Adipocyte (in vitro differentiated cells): ENCODE data around the gene SLC39A9.
A peak's percentile ranks its signal among the peaks of the same experiment; 100 is the strongest.
"Not testable (repeated sequence)": the region's sequence is repeated elsewhere in the genome, so short reads cannot be mapped to it uniquely, and the experiment has no call there.

Experiments used
- DNase-seq: peaks from one replicate; pipeline ENCODE4 v3.0.0-alpha.2; 2015; ENCODE audit warnings: low read depth
- H3K27me3 ChIP-seq: replicated peaks from 2 replicates; pipeline ENCODE4 v1.7.0; 2013; ENCODE audit warnings: mild to moderate bottlenecking, low read length, moderate library complexity; ENCODE audit not compliant: control insufficient read depth, insufficient read depth
- H3K36me3 ChIP-seq: 2 replicates; pipeline ENCODE4 v1.7.0; 2013; ENCODE audit warnings: low read length, mild to moderate bottlenecking, moderate library complexity; ENCODE audit not compliant: control insufficient read depth, insufficient read depth, severe bottlenecking
- H3K4me1 ChIP-seq: 2 replicates; pipeline ENCODE4 v1.7.0; 2013; ENCODE audit warnings: mild to moderate bottlenecking, low read length, moderate library complexity; ENCODE audit not compliant: control insufficient read depth, insufficient read depth
- H3K4me3 ChIP-seq: 2 replicates; pipeline ENCODE4 v1.7.0; 2013; ENCODE audit warnings: mild to moderate bottlenecking, low read length, moderate library complexity
- H3K9ac ChIP-seq: 2 replicates; pipeline ENCODE4 v1.7.0; 2013; ENCODE audit warnings: mild to moderate bottlenecking, low read length, moderate library complexity
- H3K9me3 ChIP-seq: 2 replicates; pipeline ENCODE4 v1.7.0; 2013; ENCODE audit warnings: mild to moderate bottlenecking, low read length, moderate library complexity; ENCODE audit not compliant: control insufficient read depth

Gene SLC39A9

DNA sequence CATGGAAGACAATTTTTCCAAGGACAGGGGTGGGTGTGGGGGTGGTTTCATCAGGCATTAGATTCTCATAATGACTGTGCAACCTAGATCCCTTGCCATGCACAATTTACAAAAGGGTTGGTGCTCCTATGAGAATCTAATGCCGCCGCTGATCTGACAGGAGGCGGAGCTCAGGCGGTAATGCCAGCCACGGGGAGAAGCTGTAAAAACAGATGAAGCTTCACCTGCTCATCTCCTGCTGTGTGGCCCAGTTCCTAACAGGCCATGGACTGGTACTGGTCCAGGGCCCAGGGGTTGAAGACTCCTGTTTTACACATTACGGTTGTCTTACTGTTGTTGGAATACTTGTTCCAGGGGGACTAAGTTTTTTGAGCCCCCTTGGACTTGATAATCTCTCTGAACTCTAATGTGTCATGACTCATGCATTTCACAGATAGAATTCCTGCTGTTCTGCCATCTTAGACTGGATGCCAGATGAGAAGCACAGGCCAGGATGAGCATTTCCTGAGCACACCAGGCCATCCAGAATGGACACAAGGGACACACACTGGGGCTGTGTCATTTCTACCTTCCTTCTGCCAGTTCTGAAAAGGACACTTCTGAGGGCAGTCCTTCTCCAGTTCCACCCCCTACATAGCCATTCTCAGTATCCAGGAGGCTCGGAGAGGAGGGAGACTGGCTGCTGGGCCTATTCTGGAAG, 91.9 kb downstream of the SLC39A9 start:
- Histone ChIP-seq H3K27me3 (peaks cover 59% of the 10 kb centered on the region), H3K4me1 (no peaks in the 10 kb centered on the region), H3K9me3 (no peaks in the 10 kb centered on the region), H3K9ac (no peak overlapping the region), H3K4me3 (no peak overlapping the region), H3K36me3 (no peaks in the 10 kb centered on the region)
- DNase-seq: no peak

GRCh38 chr14:69491193-69491592, 92.7 kb downstream of the SLC39A9 start:
- DNase-seq: no peak
- Histone ChIP-seq H3K9ac (no peak overlapping the region), H3K27me3 (peaks cover 54% of the 10 kb centered on the region), H3K9me3 (no peaks in the 10 kb centered on the region), H3K4me1 (no peaks in the 10 kb centered on the region), H3K4me3 (no peak overlapping the region), H3K36me3 (no peaks in the 10 kb centered on the region)

DNA sequence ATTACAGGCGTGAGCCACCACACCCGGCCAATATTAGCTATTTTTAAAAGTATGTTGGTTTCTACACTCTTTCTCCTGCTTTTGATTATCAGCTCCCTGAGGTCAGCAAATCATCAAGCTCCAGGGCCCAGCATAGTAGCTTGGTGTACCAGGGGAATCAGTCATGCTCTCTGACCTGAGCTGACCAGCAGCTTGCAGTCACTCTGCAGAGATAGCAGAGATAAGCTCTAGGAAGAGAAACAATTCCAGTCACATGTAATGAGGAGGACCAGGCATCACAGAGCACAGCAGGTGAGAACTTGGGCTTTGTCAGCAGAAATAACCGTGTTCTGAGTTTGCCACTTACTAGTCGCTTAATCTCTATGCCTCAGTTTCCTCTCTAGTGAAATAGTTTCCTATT, 94.5 kb downstream of the SLC39A9 start:
- H3K27me3 ChIP-seq: peaks cover 41% of the 10 kb centered on the region
- H3K4me3 ChIP-seq: no peak overlapping the region
- no peaks in the 10 kb centered on the region for H3K36me3 ChIP-seq
- H3K4me1 ChIP-seq: no peaks in the 10 kb centered on the region
- DNase-seq: no peak
- H3K9me3 ChIP-seq: no peaks in the 10 kb centered on the region
- no peak overlapping the region for H3K9ac ChIP-seq

DNA sequence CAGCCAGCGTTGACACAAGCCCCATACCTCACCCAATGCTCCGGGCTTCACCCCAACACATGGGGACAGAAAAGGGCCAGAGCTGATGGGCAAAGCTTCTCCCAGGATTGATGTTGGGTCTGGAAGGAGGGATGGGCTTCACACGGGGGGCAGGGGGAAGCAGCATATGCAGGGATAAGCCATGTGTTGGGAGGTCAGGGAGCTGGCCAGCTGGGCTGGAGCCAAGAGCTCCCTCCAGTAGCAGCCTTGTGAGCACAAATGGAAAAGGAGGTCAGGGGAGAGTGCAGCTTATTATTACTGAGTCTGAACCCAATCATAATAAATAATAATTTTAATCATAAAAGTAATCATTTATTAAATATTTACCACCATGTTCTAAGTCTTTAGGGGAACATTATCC, 95.3 kb downstream of the SLC39A9 start:
- Histone ChIP-seq H3K36me3 (no peaks in the 10 kb centered on the region), H3K9ac (no peak overlapping the region), H3K27me3 (peaks cover 34% of the 10 kb centered on the region), H3K4me3 (no peak overlapping the region), H3K4me1 (no peaks in the 10 kb centered on the region), H3K9me3 (no peaks in the 10 kb centered on the region)
- DNase-seq: no peak

DNA sequence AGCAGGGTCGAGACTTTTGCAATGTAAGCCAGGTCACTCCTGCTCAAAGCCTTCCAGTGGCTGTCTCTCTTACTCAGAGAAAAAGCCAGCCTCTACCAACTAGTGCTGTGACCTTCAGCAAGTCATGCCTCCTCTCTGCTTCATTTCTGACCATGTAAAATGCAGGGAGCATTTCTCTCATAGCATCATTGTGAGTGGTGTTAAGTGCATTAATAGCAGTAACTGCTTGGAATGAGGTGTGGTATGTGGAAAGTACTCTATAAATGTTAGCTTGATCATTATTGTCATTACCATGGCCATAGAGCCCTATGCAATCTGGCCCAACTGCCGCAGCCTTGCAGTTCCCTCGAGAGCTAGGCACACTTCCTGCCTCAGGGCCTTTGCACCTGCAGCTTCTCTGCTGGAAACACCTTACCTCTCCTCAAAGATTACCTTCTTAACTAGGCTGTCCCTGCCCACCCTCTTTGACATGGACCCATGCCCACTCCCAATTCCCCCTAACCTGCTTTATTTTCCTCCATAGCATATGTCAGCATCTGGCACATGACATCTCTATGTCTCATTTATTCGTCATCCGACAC, 96.9 kb downstream of the SLC39A9 start:
- Histone ChIP-seq H3K9me3 (no peaks in the 10 kb centered on the region), H3K4me1 (no peaks in the 10 kb centered on the region), H3K9ac (no peak overlapping the region), H3K27me3 (peaks cover 37% of the 10 kb centered on the region), H3K4me3 (no peak overlapping the region), H3K36me3 (no peaks in the 10 kb centered on the region)
- no peak for DNase-seq

DNA sequence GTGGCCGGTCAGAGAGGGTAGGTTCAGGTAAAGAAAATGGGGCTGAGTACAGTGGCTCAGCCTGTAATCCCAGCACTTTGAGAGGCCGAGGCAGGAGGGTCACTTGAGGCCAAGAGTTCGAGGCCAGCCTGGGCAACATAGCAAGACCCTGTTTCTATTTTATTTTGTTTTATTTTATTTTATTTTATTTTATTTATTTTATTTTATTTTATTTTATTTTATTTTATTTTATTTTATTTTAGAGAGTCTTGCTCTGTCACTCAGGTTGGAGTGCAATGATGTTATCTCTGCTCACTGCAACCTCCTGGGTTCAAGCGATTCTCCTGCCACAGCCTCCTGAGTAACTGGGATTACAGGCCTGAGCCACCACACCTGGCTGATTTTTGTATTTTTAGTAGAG, 99.4 kb downstream of the SLC39A9 start:
- not testable (repeated sequence) for H3K4me3 ChIP-seq, H3K9ac ChIP-seq, H3K9me3 ChIP-seq, H3K4me1 ChIP-seq, H3K36me3 ChIP-seq, DNase-seq
- H3K27me3 ChIP-seq: peaks cover 40% of the 10 kb centered on the region

- H3K9me3 ChIP-seq, H3K4me1 ChIP-seq, H3K36me3 ChIP-seq, H3K9ac ChIP-seq, H3K4me3 ChIP-seq, DNase-seq: not testable (repeated sequence)
- peaks cover 37% of the 10 kb centered on the region for H3K27me3 ChIP-seq
Measured at GRCh38 chr14:69498286-69498685, 99.8 kb downstream of the SLC39A9 start.

DNA sequence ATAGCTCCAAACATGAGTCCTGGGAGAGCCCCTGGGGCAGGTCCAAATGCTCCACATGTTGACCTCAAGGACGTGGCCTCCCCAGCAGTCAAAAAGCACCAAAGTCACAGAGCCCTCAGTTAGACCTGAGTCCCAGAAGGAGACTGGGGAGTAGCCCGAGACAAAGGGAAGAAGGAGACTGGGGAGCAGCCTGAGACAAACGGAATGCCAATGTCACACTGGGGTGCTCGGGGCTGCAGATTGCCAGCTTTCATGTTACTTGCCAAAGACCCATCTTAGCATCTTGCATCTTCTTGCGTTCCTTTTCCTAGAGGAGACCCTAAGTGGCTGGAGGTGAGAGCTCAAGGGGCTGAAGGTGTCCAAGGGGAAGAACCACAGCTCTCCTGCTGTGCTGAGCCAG, 100.9 kb downstream of the SLC39A9 start:
- H3K36me3 ChIP-seq: no peaks in the 10 kb centered on the region
- H3K9ac ChIP-seq: no peak overlapping the region
- H3K9me3 ChIP-seq: no peaks in the 10 kb centered on the region
- peaks cover 28% of the 10 kb centered on the region for H3K27me3 ChIP-seq
- H3K4me1 ChIP-seq: peaks cover 9% of the 10 kb centered on the region
- no peak overlapping the region for H3K4me3 ChIP-seq
- DNase-seq: no peak

DNA sequence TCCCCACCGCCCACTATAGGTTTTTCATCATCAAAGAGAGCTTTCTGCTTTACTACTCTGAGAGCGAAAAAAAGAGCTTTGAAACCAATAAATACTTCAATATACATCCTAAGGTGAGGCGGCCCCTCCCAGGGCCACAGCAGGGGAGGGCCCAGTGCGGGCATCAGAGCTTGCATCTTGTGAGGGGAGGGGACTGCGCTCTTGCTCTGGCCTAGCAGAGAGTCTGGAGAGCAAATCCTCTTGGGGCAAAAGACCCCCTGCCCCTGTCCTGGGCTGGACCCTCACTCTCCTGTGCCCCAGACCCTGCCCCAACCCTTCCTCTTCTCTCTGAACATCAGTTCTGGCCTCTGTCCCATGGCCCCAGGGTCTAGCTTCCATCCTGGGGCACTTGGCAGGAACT, 101.6 kb downstream of the SLC39A9 start:
- DNase-seq: no peak
- Histone ChIP-seq H3K27me3 (peaks cover 24% of the 10 kb centered on the region), H3K9me3 (no peaks in the 10 kb centered on the region), H3K4me1 (peaks cover 9% of the 10 kb centered on the region), H3K4me3 (no peak overlapping the region), H3K36me3 (no peaks in the 10 kb centered on the region), H3K9ac (no peak overlapping the region)

DNA sequence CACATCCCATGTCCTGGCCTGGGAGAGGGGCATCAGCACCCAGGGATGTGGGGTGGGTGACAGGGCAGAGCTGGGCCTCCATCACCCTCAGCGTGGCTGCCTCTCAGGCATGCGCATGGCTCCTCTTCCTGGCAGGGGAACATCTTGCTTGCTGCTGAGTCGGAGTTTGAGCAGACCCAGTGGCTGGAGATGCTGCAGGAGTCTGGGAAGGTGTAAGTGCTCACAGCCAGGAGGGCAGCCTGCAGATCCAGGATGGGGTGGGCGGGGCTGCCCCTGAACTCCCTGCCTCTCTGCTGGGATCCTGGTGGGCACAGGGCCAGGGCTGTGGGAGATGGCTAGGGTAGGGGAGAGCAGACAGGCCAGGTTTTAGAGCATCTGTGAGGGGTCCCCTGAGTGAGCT, 102.2 kb downstream of the SLC39A9 start:
- Histone ChIP-seq H3K9me3 (no peaks in the 10 kb centered on the region), H3K4me1 (peaks cover 9% of the 10 kb centered on the region), H3K27me3 (peaks cover 26% of the 10 kb centered on the region), H3K36me3 (no peaks in the 10 kb centered on the region), H3K4me3 (no peak overlapping the region), H3K9ac (no peak overlapping the region)
- no peak for DNase-seq

GRCh38 chr14:69501423-69501838, 102.9 kb downstream of the SLC39A9 start:
- H3K4me1 ChIP-seq: peaks cover 9% of the 10 kb centered on the region
- H3K9ac ChIP-seq: no peak overlapping the region
- no peak overlapping the region for H3K4me3 ChIP-seq
- peaks cover 30% of the 10 kb centered on the region for H3K27me3 ChIP-seq
- H3K36me3 ChIP-seq: no peaks in the 10 kb centered on the region
- H3K9me3 ChIP-seq: no peaks in the 10 kb centered on the region
- peak; percentile 58 for DNase-seq

DNA sequence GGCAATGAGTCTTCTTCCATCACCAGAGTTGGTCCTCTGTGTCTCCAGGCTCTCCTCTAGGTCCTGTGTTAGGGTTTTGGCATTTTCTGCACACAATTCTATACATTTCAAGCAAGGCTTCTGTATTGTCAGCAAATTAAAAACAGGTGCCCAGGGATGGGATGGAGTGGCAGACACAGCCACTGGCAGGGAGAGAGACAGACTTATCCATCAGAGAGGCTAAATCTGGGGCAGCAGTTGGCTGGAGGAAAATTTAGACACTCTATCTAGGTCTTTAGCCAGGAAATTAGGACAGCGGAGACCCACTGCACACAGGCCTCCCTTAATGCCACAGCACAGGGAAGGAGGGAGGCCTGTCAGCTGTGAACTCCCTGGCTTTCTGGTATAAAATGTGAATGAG, 106.3 kb downstream of the SLC39A9 start:
- H3K9ac ChIP-seq: no peak overlapping the region
- H3K4me3 ChIP-seq: no peak overlapping the region
- H3K4me1 ChIP-seq: peaks cover 9% of the 10 kb centered on the region
- H3K27me3 ChIP-seq: peaks cover 25% of the 10 kb centered on the region
- no peaks in the 10 kb centered on the region for H3K9me3 ChIP-seq
- DNase-seq: no peak
- H3K36me3 ChIP-seq: no peaks in the 10 kb centered on the region
